A549 (cell line): ENCODE results near the gene BPIFA1. TPM values are rescaled to one million over a fixed set of nuclear protein-coding genes. Genes with fewer than 3 reads are reported as not detected.

Experiments
- ATAC-seq, 2 experiments: fragments of 200-7000 bp in 1 of 2; fragments of >200 bp in 1 of 2; cut with Nextera tagmentation in 1 of 2; cut with Tn5 transposase in 1 of 2; 3 replicates each; pipeline versions ENCODE4 v1.8.0 to v1.9.1; 2018 to 2020; ENCODE audit warnings: mild to moderate bottlenecking in 1 of 2, moderate library complexity in 1 of 2
- CTCF ChIA-PET: fragments of 300-600 bp; sonication (Branson Sonifier 250); formaldehyde crosslinking; extraction: SDS; loops from one replicate; lab custom pipeline; 2021; ENCODE audit warnings: antibody characterized with exemption, inconsistent platforms; lab: Yijun Ruan, JAX
- POLR2A ChIA-PET: fragments of 350-600 bp; formaldehyde crosslinking; extraction: SDS; loops from one replicate; lab custom pipeline; 2021; ENCODE audit warnings: antibody characterized with exemption, inconsistent platforms; lab: Yijun Ruan, JAX
- DNase-seq, 2 experiments: peaks; one replicate each; pipeline versions ENCODE4 v3.0.0 to v3.0.0-alpha.2; 2011 to 2016; ENCODE audit warnings: low read depth in 1 of 2, low spot score in 1 of 2
- FAIRE-seq: peaks from 2 replicates; lab custom pipeline; 2011; peaks lifted over from hg19 to GRCh38; lab: Jason Lieb, UNC
- H3K27ac ChIP-seq, 2 experiments: fragments of >200 bp; sonication (Bioruptor Twin); formaldehyde crosslinking; 3 replicates each; pipeline ENCODE4 v1.5.1; 2016 to 2017
- H3K4me1 ChIP-seq: fragments of >200 bp; sonication (Bioruptor Twin); formaldehyde crosslinking; 3 replicates; pipeline ENCODE4 v1.6.1; 2016
- H3K4me2 ChIP-seq: fragments of >200 bp; sonication (Bioruptor Twin); formaldehyde crosslinking; 3 replicates; pipeline ENCODE4 v1.6.1; 2016
- H3K4me3 ChIP-seq: fragments of >200 bp; sonication (Bioruptor Twin); formaldehyde crosslinking; 3 replicates; pipeline ENCODE4 v1.5.1; 2016
- H3K9me3 ChIP-seq: fragments of >200 bp; sonication (Bioruptor Twin); formaldehyde crosslinking; 3 replicates; pipeline ENCODE4 v1.6.1; 2016
- BCL3 ChIP-seq: fragments of >200 bp; sonication (Bioruptor Twin); formaldehyde crosslinking; IDR thresholded peaks from 3 replicates; pipeline ENCODE4 v1.6.1; 2016
- CHD4 ChIP-seq: fragments of 200-600 bp; sonication (generic); IDR thresholded peaks from 2 replicates; pipeline ENCODE4 v1.6.1; 2016; ENCODE audit warnings: antibody characterized with exemption, mild to moderate bottlenecking, borderline replicate concordance
- E2F6 ChIP-seq: IDR thresholded peaks from 2 replicates; pipeline ENCODE4 v1.6.1; 2012; ENCODE audit warnings: low read depth, borderline replicate concordance
- EHF ChIP-seq: fragments of 250-450 bp; sonication (Bioruptor Pico); IDR thresholded peaks from 2 replicates; pipeline ENCODE4 v1.5.0; 2020; ENCODE audit warnings: mild to moderate bottlenecking
- EP300 ChIP-seq, 2 experiments: fragments of >200 bp; sonication (Bioruptor Twin); formaldehyde crosslinking; IDR thresholded peaks; 2 replicates in 1 of 2; 3 replicates in 1 of 2; pipeline ENCODE4 v1.6.1; 2016 to 2017
- FOXS1 ChIP-seq: fragments of 250-450 bp; sonication (Bioruptor Pico); IDR thresholded peaks from 2 replicates; pipeline ENCODE4 v1.5.0; 2020; ENCODE audit warnings: mild to moderate bottlenecking, moderate library complexity
- GATA3 ChIP-seq: IDR thresholded peaks from 2 replicates; pipeline ENCODE4 v1.6.1; 2012; ENCODE audit warnings: borderline replicate concordance
- HDAC2 ChIP-seq: fragments of 200-600 bp; sonication (generic); IDR thresholded peaks from 2 replicates; pipeline ENCODE4 v1.6.1; 2016
- HOXB13 ChIP-seq: fragments of 250-450 bp; sonication (Bioruptor Pico); IDR thresholded peaks from 2 replicates; pipeline ENCODE4 v1.5.0; 2020; ENCODE audit warnings: low read depth, mild to moderate bottlenecking, moderate library complexity
- HOXB5 ChIP-seq: fragments of 250-450 bp; sonication (Bioruptor Pico); IDR thresholded peaks from 2 replicates; pipeline ENCODE4 v1.5.0; 2020; ENCODE audit warnings: mild to moderate bottlenecking, moderate library complexity
- KDM1A ChIP-seq: fragments of 200-600 bp; sonication (generic); IDR thresholded peaks from 2 replicates; pipeline ENCODE4 v1.6.1; 2016; ENCODE audit warnings: low read depth, mild to moderate bottlenecking
- MAX ChIP-seq: IDR thresholded peaks from 2 replicates; pipeline ENCODE4 v1.6.1; 2012
- PBX3 ChIP-seq: IDR thresholded peaks from 2 replicates; pipeline ENCODE4 v1.6.1; 2012
- POLR2A ChIP-seq: IDR thresholded peaks from 2 replicates; pipeline ENCODE4 v1.6.1; 2012; ENCODE audit warnings: mild to moderate bottlenecking, low read length
- POLR2AphosphoS2 ChIP-seq: conservative IDR thresholded peaks from 2 replicates; pipeline ENCODE4 v1.6.1; 2012; ENCODE audit warnings: low read length, improper control_type of control experiment, inconsistent platforms
- TFCP2L1 ChIP-seq: fragments of 250-450 bp; sonication (Bioruptor Pico); IDR thresholded peaks from 2 replicates; pipeline ENCODE4 v1.5.0; 2021; ENCODE audit warnings: mild to moderate bottlenecking
- ZFP36 ChIP-seq: fragments of 450-650 bp; IDR thresholded peaks from 2 replicates; pipeline ENCODE4 v1.6.1; 2014; ENCODE audit warnings: borderline replicate concordance; ENCODE audit not compliant: partially characterized antibody
- ZNF302 ChIP-seq: fragments of 250-450 bp; sonication (Bioruptor Pico); IDR thresholded peaks from 2 replicates; pipeline ENCODE4 v1.9.0; 2021; ENCODE audit warnings: inconsistent platforms, mild to moderate bottlenecking, moderate library complexity
- ZSCAN20 ChIP-seq: fragments of 250-450 bp; sonication (Bioruptor Pico); IDR thresholded peaks from 2 replicates; pipeline ENCODE4 v1.8.0; 2022; ENCODE audit warnings: mild to moderate bottlenecking, moderate library complexity
- WGBS: methylation state at CpG from one replicate; pipeline ENCODE4 v1.1.6; 2017; ENCODE audit errors: missing lambda C conversion rate; 5-methylcytosine and 5-hydroxymethylcytosine counted together
- polyA plus RNA-seq, 4 experiments: library from polyadenylated mRNA; depleted of rRNA in 3 of 4; stranded (reverse); fragments of >200 nt; fragmentation: RNase III in 1 of 4; extraction: RNeasy Plus Mini Kit Qiagen cat#74134 plus additional on column Dnase treatment in 1 of 4; gene quantifications; 2 replicates in 3 of 4; 3 replicates in 1 of 4; pipeline ENCODE4 v1.2.3, GENCODE V29; 2011 to 2017

Gene BPIFA1
- polyA plus RNA-seq, 2 of the 4 experiments (the other 2 are of a cell fraction): not detected

- TF ChIP-seq GATA3: no peak
- Histone ChIP-seq H3K9me3 (no peaks in the 10 kb centered on the region), H3K4me2 (no peak overlapping the region), H3K4me1 (peaks cover 5% of the 10 kb centered on the region; the same call in 2 of the 3 replicates), H3K4me3 (no peak overlapping the region), H3K27ac (no peak overlapping the region)
- no peak for DNase-seq
- no peak for FAIRE-seq
- ChIA-PET POLR2A (no interaction called here), CTCF (no interaction called here)
- 86% methylated on average over 7 of the region's 7 CpGs for WGBS
- no peak for ATAC-seq
Measured at GRCh38 chr20:33280775-33281174, 45.0 kb downstream of the BPIFA1 start.

GRCh38 chr20:33281550-33282146 is 45.9 kb downstream of the BPIFA1 start:
- Histone ChIP-seq H3K27ac (no peak overlapping the region), H3K4me3 (no peak overlapping the region), H3K4me2 (no peak overlapping the region), H3K9me3 (no peaks in the 10 kb centered on the region), H3K4me1 (peaks cover 5% of the 10 kb centered on the region; the same call in 2 of the 3 replicates)
- ATAC-seq: no peak
- 67% methylated on average over 11 of the region's 11 CpGs for WGBS
- TF ChIP-seq CHD4: no peak
- ChIA-PET POLR2A (no interaction called here), CTCF (interaction anchor here (1.2 kb wide), 1 partner anchor 19 kb away, joined by 3 read pairs; no protein-coding TSS in a partner anchor)
- no peak for DNase-seq
- no peak for FAIRE-seq

GRCh38 chr20:33282196-33282934 is 46.6 kb downstream of the BPIFA1 start:
- Histone ChIP-seq H3K9me3 (no peaks in the 10 kb centered on the region), H3K27ac (no peak overlapping the region), H3K4me2 (no peak overlapping the region)
- WGBS: 66% methylated on average over 8 of the region's 8 CpGs
- CTCF ChIA-PET: interaction anchor here (1.2 kb wide), 1 partner anchor 20 kb away, joined by 3 read pairs; no protein-coding TSS in a partner anchor
- DNase-seq (no peak), ATAC-seq (no peak)
- no peak for TF ChIP-seq ZNF302 (CRISPR knock-in tag)
- no peak for TF ChIP-seq E2F6
- no peak for TF ChIP-seq HDAC2
- no peak for TF ChIP-seq ZFP36
- TF ChIP-seq POLR2A: no peak
- TF ChIP-seq HOXB13: no peak
- TF ChIP-seq EP300 (IDR thresholded peaks at IDR 0.05): no peak
- TF ChIP-seq HOXB5 (CRISPR knock-in tag): no peak
- TF ChIP-seq FOXS1 (CRISPR knock-in tag): no peak
- TF ChIP-seq ZSCAN20 (CRISPR knock-in tag): no peak
- no peak for TF ChIP-seq MAX
- TF ChIP-seq PBX3: no peak
- no peak for TF ChIP-seq KDM1A
- TF ChIP-seq EHF: no peak
- no peak for TF ChIP-seq BCL3
- TF ChIP-seq POLR2AphosphoS2: no peak
- TF ChIP-seq TFCP2L1 (CRISPR knock-in tag): no peak
- TF ChIP-seq, all 56 proteins: peak for 0
- POLR2A ChIA-PET: no interaction called here
- Histone ChIP-seq H3K4me1 (peaks cover 5% of the 10 kb centered on the region; the same call in 2 of the 3 replicates), H3K4me3 (no peak overlapping the region)
- no peak for FAIRE-seq
